HG02763 (cell line): Measurements from ENCODE around the gene CHRNB2.

Experiments used
- ATAC-seq: cut with Tn5 transposase; IDR thresholded peaks from one replicate; pipeline ENCODE4 v1.9.1; 2021; ENCODE audit warnings: mild to moderate bottlenecking, moderate library complexity; ENCODE audit not compliant: unreplicated experiment

The CHRNB2 gene

GRCh38 chr1:154629061-154629674, 61.6 kb downstream of the CHRNB2 start:
- ATAC-seq, result no peak
